K562 (cell line): ENCODE measurements around the gene ABHD12. TPM values are rescaled to one million over a fixed set of nuclear protein-coding genes. Genes with fewer than 3 reads are reported as not detected.

Source experiments
- ATAC-seq: fragments of 200-7000 bp; cut with Tn5 transposase; 3 replicates; pipeline ENCODE4 v1.9.1; 2020; ENCODE audit warnings: moderate library complexity
- BruUV-seq: library from RNA; stranded (reverse); fragments of 400-500 nt; replicated peaks from 2 replicates; lab custom pipeline; 2021; lab: Mats Ljungman, UMichigan
- CTCF ChIA-PET: fragments of 300-600 bp; formaldehyde crosslinking; extraction: SDS; loops from one replicate; lab custom pipeline; 2021; ENCODE audit warnings: low intra/inter-chr PET ratio; lab: Yijun Ruan, JAX
- POLR2A ChIA-PET: fragments of 300-600, 350-650 bp; sonication (Branson Sonifier 250); formaldehyde crosslinking; extraction: SDS; loops from one replicate; lab custom pipeline; 2021; ENCODE audit warnings: antibody characterized with exemption, inconsistent platforms; lab: Yijun Ruan, JAX
- DNase-seq, 4 experiments: peaks; one replicate each; pipeline versions ENCODE4 v3.0.0 to v3.0.0-alpha.2; 2011 to 2018; ENCODE audit warnings: low spot score in 3 of 4, mixed read lengths in 3 of 4; ENCODE audit errors: extremely low read depth in 1 of 4
- FAIRE-seq: peaks from 2 replicates; lab custom pipeline; 2011; peaks lifted over from hg19 to GRCh38; lab: Jason Lieb, UNC
- H2AFZ ChIP-seq: 2 replicates; pipeline ENCODE4 v1.6.0; 2011; ENCODE audit warnings: low read depth, low read length, control low read depth, inconsistent platforms
- H3K27ac ChIP-seq: fragments of 200-600 bp; 3 replicates; pipeline ENCODE4 v1.8.0; 2011; ENCODE audit warnings: low read depth, mild to moderate bottlenecking, control low read depth, inconsistent platforms, low read length, moderate library complexity, mixed read lengths; ENCODE audit errors: extremely low read depth
- H3K27me3 ChIP-seq, 2 experiments: fragments of 300-600 bp in 1 of 2; 2 replicates in 1 of 2; 3 replicates in 1 of 2; pipeline versions ENCODE4 v1.6.0 to v1.8.0; 2011; ENCODE audit warnings: inconsistent platforms in 2 of 2, low read length in 2 of 2, mild to moderate bottlenecking in 1 of 2, mixed read lengths in 1 of 2, moderate library complexity in 1 of 2; ENCODE audit not compliant: control insufficient read depth in 2 of 2, insufficient read depth in 2 of 2
- H3K36me3 ChIP-seq: fragments of 300-600 bp; 3 replicates; pipeline ENCODE4 v1.8.0; 2011; ENCODE audit warnings: mild to moderate bottlenecking, low read length, inconsistent platforms; ENCODE audit not compliant: control insufficient read depth, insufficient read depth
- H3K4me1 ChIP-seq, 2 experiments: fragments of 200-600 bp in 1 of 2; replicated peaks in 1 of 2; 2 replicates in 1 of 2; 3 replicates in 1 of 2; pipeline versions ENCODE4 v1.5.1 to v1.8.0; 2011; ENCODE audit warnings: inconsistent platforms in 2 of 2, low read length in 2 of 2, mild to moderate bottlenecking in 1 of 2, mixed read lengths in 1 of 2, moderate library complexity in 1 of 2; ENCODE audit not compliant: control insufficient read depth in 2 of 2, insufficient read depth in 2 of 2
- H3K4me2 ChIP-seq: 2 replicates; pipeline ENCODE4 v1.6.1; 2011; ENCODE audit warnings: low read length, control low read depth, inconsistent platforms, mixed read lengths; ENCODE audit not compliant: insufficient read depth
- H3K4me3 ChIP-seq: fragments of 200-600 bp; sonication (generic), shearing (Covaris generic); 2 replicates; pipeline ENCODE4 v1.5.1; 2016; ENCODE audit warnings: control low read depth, inconsistent platforms
- H3K79me2 ChIP-seq: fragments of 200-600 bp; 3 replicates; pipeline ENCODE4 v1.8.0; 2011; ENCODE audit warnings: low read length, inconsistent platforms; ENCODE audit not compliant: control insufficient read depth, insufficient read depth
- H3K9ac ChIP-seq, 2 experiments: 2 replicates each; pipeline versions ENCODE4 v1.6.0 to v1.6.1; 2011; ENCODE audit warnings: low read depth in 2 of 2, low read length in 2 of 2, control low read depth in 1 of 2, inconsistent platforms in 1 of 2, mild to moderate bottlenecking in 1 of 2, mixed read lengths in 1 of 2; ENCODE audit not compliant: insufficient read depth in 1 of 2
- H3K9me1 ChIP-seq: one replicate; pipeline ENCODE4 v1.6.0; 2011; ENCODE audit warnings: inconsistent platforms, mild to moderate bottlenecking, low read length, moderate library complexity; ENCODE audit not compliant: control insufficient read depth, insufficient read depth
- H3K9me3 ChIP-seq: replicated peaks from 2 replicates; pipeline ENCODE4 v1.5.1; 2011; ENCODE audit warnings: low read depth, low read length, inconsistent platforms; ENCODE audit not compliant: control insufficient read depth, insufficient read depth
- H4K20me1 ChIP-seq: replicated peaks from 2 replicates; pipeline ENCODE4 v1.6.1; 2011; ENCODE audit warnings: low read length, inconsistent platforms, mixed read lengths; ENCODE audit not compliant: control insufficient read depth, insufficient read depth
- CREBBP ChIP-seq: IDR thresholded peaks from one replicate; pipeline ENCODE4 v1.6.1; 2012; ENCODE audit warnings: low read depth, mild to moderate bottlenecking, control low read depth, inconsistent platforms, low read length
- POLR2G ChIP-seq: fragments of 200-400 bp; formaldehyde crosslinking; IDR thresholded peaks from 2 replicates; pipeline ENCODE4 v1.6.1; 2017; ENCODE audit warnings: low read depth, mild to moderate bottlenecking, antibody characterized with exemption, low read length, moderate library complexity
- POLR2H ChIP-seq: IDR thresholded peaks from 2 replicates; pipeline ENCODE4 v1.6.1; 2016; ENCODE audit warnings: missing genetic modification characterization, low read depth, mild to moderate bottlenecking, control low read depth, missing compliant biosample characterization, moderate library complexity
- RAD21 ChIP-seq, 2 experiments: fragments of 250-450 bp in 1 of 2; fragments of 450-650 bp in 1 of 2; sonication (Bioruptor Pico) in 1 of 2; formaldehyde crosslinking in 1 of 2; IDR thresholded peaks in 1 of 2; conservative IDR thresholded peaks in 1 of 2; 2 replicates each; pipeline versions ENCODE4 v1.4.0 to v1.8.0; 2020 to 2022; ENCODE audit warnings: mild to moderate bottlenecking in 2 of 2, moderate library complexity in 1 of 2
- WGBS: fragments of 100-300 bp; shearing (Covaris generic); methylation state at CpG from one replicate; pipeline ENCODE4 v1.1.6; 2016; ENCODE audit warnings: low coverage, mixed read lengths; ENCODE audit not compliant: insufficient coverage; ENCODE audit errors: missing lambda C conversion rate; 5-methylcytosine and 5-hydroxymethylcytosine counted together
- in situ Hi-C: fragments of 300-500 bp; cut with MboI; formaldehyde crosslinking; loops from 4 replicates; pipeline ENCODE4 v1.15.0; 2018; ENCODE audit warnings: inconsistent platforms, mixed read lengths
- intact Hi-C: fragments of 100-400 bp; cut with micrococcal nuclease; formaldehyde crosslinking; loops from 2 replicates; pipeline ENCODE4 v1.14.2; 2022
- polyA plus RNA-seq, 8 experiments: library from polyadenylated mRNA; depleted of rRNA in 4 of 8; stranded (reverse) in 5 of 8; unstranded in 3 of 8; fragments of >200 nt; fragmentation: Nextera tagmentation in 2 of 8; fragmentation: Illumina TruSeq in 1 of 8; extraction: Ambion mirVana in 2 of 8; extraction: Trizol in 1 of 8; gene quantifications; 2 replicates each; pipeline versions ENCODE4 v1.2.1 to v1.2.3, GENCODE V29; 2011 to 2014; ENCODE audit warnings: inconsistent platforms in 1 of 8, missing spikeins in 1 of 8
- total RNA-seq, 7 experiments: library from RNA; depleted of rRNA in 6 of 7; stranded (reverse); fragments of >200 nt in 6 of 7; fragmentation: Illumina TruSeq in 2 of 7; extraction: Trizol in 2 of 7; gene quantifications; 2 replicates each; pipeline versions ENCODE4 v1.2.1 to v1.2.3, GENCODE V29; 2011 to 2021; ENCODE audit warnings: low replicate concordance in 1 of 7
- TF ChIP-seq, protein P1 (sequence below): fragments of 450-650 bp; formaldehyde crosslinking; IDR thresholded peaks from 2 replicates; pipeline ENCODE4 v1.4.0; 2020; ENCODE audit warnings: mild to moderate bottlenecking, mixed read lengths

The ABHD12 gene
- total and polyA plus RNA-seq, 9 of the 15 experiments (the other 6 are each of a cell fraction or from before 2014, with no cell fraction given), result 0.65 to 15.6 (median 9.1) TPM

GRCh38 chr20:25300496-25301170, 90.0 kb downstream of the ABHD12 start:
- Histone ChIP-seq H3K79me2 (no peaks in the 10 kb centered on the region), H2AFZ (no peak overlapping the region), H3K9me3 (no peaks in the 10 kb centered on the region), H3K4me1 (peaks cover 0 to 3% of the 10 kb centered on the region in 2 experiments; a peak in 2 of 5 replicates), H3K27me3 (no peaks in the 10 kb centered on the region), H3K9ac (no peak overlapping the region), H3K36me3 (peaks cover 6% of the 10 kb centered on the region; the same call in 1 of the 3 replicates), H3K9me1 (no peaks in the 10 kb centered on the region), H3K4me3 (no peak overlapping the region), H4K20me1 (no peaks in the 10 kb centered on the region), H3K27ac (no peak overlapping the region), H3K4me2 (no peak overlapping the region)
- CTCF ChIA-PET, result no interaction called here
- 0 out of 3 replicates have a peak, but pooled peaks have one; percentile 15 for ATAC-seq
- DNase-seq, result no peak
- intact Hi-C loops, result no loop called here
- POLR2A ChIA-PET, result interaction anchor here (1.0 to 1.5 kb wide), 3 partner anchors 10 to 23 kb away, joined by 4 to 7 read pairs (median 5); no protein-coding TSS in a partner anchor
- no peak for TF ChIP-seq POLR2H
- TF ChIP-seq POLR2G, result peak; percentile 56
- FAIRE-seq, result no peak
- 90% methylated on average over 7 of the region's 13 CpGs for WGBS
- in situ Hi-C loops, result no loop called here
- no TSS peak for BruUV-seq

DNA sequence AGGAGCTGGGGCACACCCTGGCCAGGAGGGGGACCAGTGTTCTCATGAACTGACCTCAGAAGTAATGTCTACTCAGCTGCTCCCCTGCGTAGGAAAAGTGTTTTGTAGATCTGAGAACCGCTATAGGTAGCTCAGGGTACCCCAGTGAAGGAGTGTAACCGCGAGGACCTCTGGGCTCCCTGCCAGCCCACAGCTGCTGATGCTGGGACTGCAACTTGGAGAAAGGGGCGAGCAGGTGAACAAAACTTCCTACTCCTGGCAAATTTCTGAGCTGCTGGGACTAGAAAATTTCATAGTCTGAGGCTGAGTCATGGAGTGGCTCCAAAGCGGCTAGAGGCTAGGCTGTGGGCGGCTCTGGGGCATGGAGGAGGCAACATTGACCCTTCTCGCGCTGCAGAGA, 90.8 kb downstream of the ABHD12 start:
- Histone ChIP-seq H3K9me3 (no peaks in the 10 kb centered on the region), H3K4me1 (peaks cover 0 to 9% of the 10 kb centered on the region in 2 experiments; a peak in 3 of 5 replicates), H2AFZ (no peak overlapping the region), H3K4me2 (no peak overlapping the region)
- in situ Hi-C loops, result loop anchor here (5.0 kb wide), 1 partner anchor 107 kb away; the partner anchor contains the start of gene GINS1
- no peak for TF ChIP-seq CREBBP
- TF ChIP-seq RAD21 (CRISPR knock-in tag; conservative IDR thresholded peaks at IDR 0.05 in 1 of 2, IDR thresholded peaks at IDR 0.05 in 1 of 2), result 0 out of 4 replicates have a peak, but pooled peaks of 1 of the 2 experiments have one; percentile 4
- TF ChIP-seq, protein P1, sequence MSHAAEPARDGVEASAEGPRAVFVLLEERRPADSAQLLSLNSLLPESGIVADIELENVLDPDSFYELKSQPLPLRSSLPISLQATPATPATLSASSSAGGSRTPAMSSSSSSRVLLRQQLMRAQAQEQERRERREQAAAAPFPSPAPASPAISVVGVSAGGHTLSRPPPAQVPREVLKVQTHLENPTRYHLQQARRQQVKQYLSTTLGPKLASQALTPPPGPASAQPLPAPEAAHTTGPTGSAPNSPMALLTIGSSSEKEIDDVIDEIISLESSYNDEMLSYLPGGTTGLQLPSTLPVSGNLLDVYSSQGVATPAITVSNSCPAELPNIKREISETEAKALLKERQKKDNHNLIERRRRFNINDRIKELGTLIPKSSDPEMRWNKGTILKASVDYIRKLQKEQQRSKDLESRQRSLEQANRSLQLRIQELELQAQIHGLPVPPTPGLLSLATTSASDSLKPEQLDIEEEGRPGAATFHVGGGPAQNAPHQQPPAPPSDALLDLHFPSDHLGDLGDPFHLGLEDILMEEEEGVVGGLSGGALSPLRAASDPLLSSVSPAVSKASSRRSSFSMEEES (CRISPR knock-in tag), result no peak
- TF ChIP-seq, all 486 proteins: peak for 1
- 46% methylated on average over 8 of the region's 9 CpGs for WGBS
- ATAC-seq (peak; percentile 22; the same call in 2 of the 3 replicates), FAIRE-seq (no peak), DNase-seq (peak in 1 of 4 experiments; percentile 6)
- BruUV-seq, result no TSS peak
- H4K20me1 ChIP-seq, result no peaks in the 10 kb centered on the region
- no peaks in the 10 kb centered on the region for H3K9me1 ChIP-seq
- no peak overlapping the region for H3K9ac ChIP-seq
- H3K27ac ChIP-seq, result no peak overlapping the region
- no peaks in the 10 kb centered on the region for H3K27me3 ChIP-seq
- intact Hi-C loops, result loop anchor here (10.0 kb wide), 1 partner anchor 305 kb away; the partner anchor contains the start of gene APMAP
- H3K79me2 ChIP-seq, result no peaks in the 10 kb centered on the region
- ChIA-PET POLR2A (interaction anchor here (0.5 to 1.5 kb wide), 4 partner anchors 9 to 116 kb away, joined by 4 to 7 read pairs (median 4); no protein-coding TSS in a partner anchor), CTCF (no interaction called here)
- no peak overlapping the region for H3K4me3 ChIP-seq
- peaks cover 6% of the 10 kb centered on the region; the same call in 1 of the 3 replicates for H3K36me3 ChIP-seq
